AG20443 (cell line): Measurements from ENCODE around the gene NRGN.

Source experiments
- DNase-seq: peaks from one replicate; pipeline ENCODE4 v3.0.0; 2012; ENCODE audit warnings: low spot score, mixed read lengths

The NRGN gene

GRCh38 chr11:124791626-124792341, 52.0 kb downstream of the NRGN start:
- DNase-seq = no peak

GRCh38 chr11:124793466-124794278, 53.9 kb downstream of the NRGN start:
- peak; percentile 61 for DNase-seq

- DNase-seq = no peak
Measured at GRCh38 chr11:124796312-124796711, 56.6 kb downstream of the NRGN start.
